ENCODE data around the gene KASH5.

- TF ChIP-seq EZH2 (IDR thresholded peaks at IDR 0.05; ENCODE audit: low read length, unreplicated experiment), result no peak
- no peak for TF ChIP-seq CTCF (conservative IDR thresholded peaks at IDR 0.05; ENCODE audit: low read depth, low read length)
- TF ChIP-seq EZH2phosphoT487 (IDR thresholded peaks at IDR 0.05; ENCODE audit: borderline replicate concordance, low read length), result no peak
Observed at GRCh38 chr19:49371184-49371583, 16.9 kb upstream of the KASH5 start.

Data from PC-3 (cell line).